Type B pancreatic cell (in vitro differentiated cells): ENCODE results near the gene SPATA21. TPM values are rescaled to one million over a fixed set of nuclear protein-coding genes. Genes with fewer than 3 reads are reported as not detected.
"Not testable (repeated sequence)": the region's sequence is repeated elsewhere in the genome, so short reads cannot be mapped to it uniquely, and the experiment has no call there.

ENCODE experiments used
- DNase-seq: peaks from one replicate; pipeline ENCODE4 v3.0.0; 2021; ENCODE audit warnings: mixed read lengths; ENCODE audit not compliant: unreplicated experiment; ENCODE audit errors: extremely low spot score
- H3K27ac Mint-ChIP-seq: 2 replicates; pipeline ENCODE4 v1.8.0; 2021; ENCODE audit warnings: mild to moderate bottlenecking, mixed read lengths
- H3K27me3 Mint-ChIP-seq: 2 replicates; pipeline ENCODE4 v1.8.0; 2021; ENCODE audit warnings: mixed read lengths
- H3K36me3 Mint-ChIP-seq: 2 replicates; pipeline ENCODE4 v1.8.0; 2021; ENCODE audit warnings: mixed read lengths
- H3K4me1 Mint-ChIP-seq: one replicate; pipeline ENCODE4 v1.8.0; 2021; ENCODE audit warnings: mixed read lengths; ENCODE audit not compliant: unreplicated experiment
- H3K4me3 Mint-ChIP-seq: 2 replicates; pipeline ENCODE4 v1.8.0; 2021; ENCODE audit warnings: mild to moderate bottlenecking, mixed read lengths
- H3K9me3 Mint-ChIP-seq: 2 replicates; pipeline ENCODE4 v1.8.0; 2021; ENCODE audit warnings: mixed read lengths
- long read RNA-seq: library from polyadenylated mRNA; unstranded; transcript quantifications from one replicate; pipeline ENCODE4 v2.0.0, GENCODE V29; 2020
- total RNA-seq: library from RNA; stranded (reverse); gene quantifications from 2 replicates; pipeline ENCODE4 v1.2.1, GENCODE V29; 2021; ENCODE audit warnings: low replicate concordance
- TF ChIP-seq, protein P1 (sequence below): fragments of 200-600 bp; sonication (generic); conservative IDR thresholded peaks from 2 replicates; pipeline ENCODE4 v1.5.0; 2021; ENCODE audit warnings: antibody characterized with exemption, mild to moderate bottlenecking

The SPATA21 gene, protein sequence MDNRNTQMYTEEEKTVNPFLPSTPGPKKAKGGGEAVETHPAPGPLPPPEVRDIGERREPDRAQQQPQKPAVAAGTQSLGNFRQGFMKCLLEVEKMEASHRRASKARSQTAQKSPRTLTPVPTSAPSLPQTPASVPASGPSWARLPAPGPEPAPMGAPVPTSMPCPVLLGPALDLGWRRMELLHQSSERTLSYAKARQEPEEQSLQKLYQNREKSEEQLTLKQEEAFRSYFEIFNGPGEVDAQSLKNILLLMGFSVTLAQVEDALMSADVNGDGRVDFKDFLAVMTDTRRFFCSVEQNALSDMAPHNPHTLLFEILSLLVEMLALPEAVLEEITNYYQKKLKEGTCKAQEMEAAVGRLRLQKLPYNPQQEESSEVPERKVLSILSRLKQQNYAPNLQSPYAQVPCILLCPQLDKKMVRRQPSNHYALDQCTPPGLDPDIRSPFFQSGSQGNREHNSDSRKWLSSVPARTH
- total RNA-seq, result not detected in 2 replicates
- long read RNA-seq, partial matches to known transcripts, result 0 of 2 reads
- long read RNA-seq, other reads (novel, unspliced or antisense), result 2 of 2 reads

DNA sequence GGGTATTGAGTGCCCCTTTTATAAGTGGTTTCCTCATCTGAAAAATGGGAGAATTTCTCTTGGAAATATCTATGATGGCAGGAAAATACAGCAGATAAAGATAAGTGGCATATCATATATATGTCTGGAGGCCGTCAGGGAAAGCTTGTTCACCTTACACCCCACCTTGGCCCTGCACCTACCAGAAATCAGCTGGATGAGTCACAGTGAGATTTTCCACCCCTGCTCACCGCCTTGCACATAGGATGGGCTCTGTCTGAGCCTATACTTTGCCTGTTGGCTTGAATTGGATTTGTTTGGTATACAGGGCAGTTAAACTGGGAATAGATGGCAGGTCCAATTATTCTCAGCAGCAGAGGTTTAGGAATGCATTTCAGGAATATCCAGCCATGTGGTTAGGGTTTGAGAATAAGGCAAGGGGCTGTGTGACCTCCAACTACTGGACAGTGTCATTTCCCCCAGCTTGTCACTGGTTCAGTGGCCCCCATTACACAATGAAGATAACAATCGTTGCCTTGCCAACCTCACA, at the start of gene SPATA21:
SPATA21 (minus strand) TSS at position 479 of the 529 bp plus-strand sequence. CDS start 6,053 bp downstream, outside the sequence.
- DNase-seq, result no peak
- H3K4me1 Mint-ChIP-seq, result peaks cover 7% of the 10 kb centered on the region
- H3K27me3 Mint-ChIP-seq, result peaks cover 3% of the 10 kb centered on the region
- H3K9me3 Mint-ChIP-seq, result no peaks in the 10 kb centered on the region
- no peak within 1 kb of the TSS for H3K27ac Mint-ChIP-seq
- TF ChIP-seq, protein P1, sequence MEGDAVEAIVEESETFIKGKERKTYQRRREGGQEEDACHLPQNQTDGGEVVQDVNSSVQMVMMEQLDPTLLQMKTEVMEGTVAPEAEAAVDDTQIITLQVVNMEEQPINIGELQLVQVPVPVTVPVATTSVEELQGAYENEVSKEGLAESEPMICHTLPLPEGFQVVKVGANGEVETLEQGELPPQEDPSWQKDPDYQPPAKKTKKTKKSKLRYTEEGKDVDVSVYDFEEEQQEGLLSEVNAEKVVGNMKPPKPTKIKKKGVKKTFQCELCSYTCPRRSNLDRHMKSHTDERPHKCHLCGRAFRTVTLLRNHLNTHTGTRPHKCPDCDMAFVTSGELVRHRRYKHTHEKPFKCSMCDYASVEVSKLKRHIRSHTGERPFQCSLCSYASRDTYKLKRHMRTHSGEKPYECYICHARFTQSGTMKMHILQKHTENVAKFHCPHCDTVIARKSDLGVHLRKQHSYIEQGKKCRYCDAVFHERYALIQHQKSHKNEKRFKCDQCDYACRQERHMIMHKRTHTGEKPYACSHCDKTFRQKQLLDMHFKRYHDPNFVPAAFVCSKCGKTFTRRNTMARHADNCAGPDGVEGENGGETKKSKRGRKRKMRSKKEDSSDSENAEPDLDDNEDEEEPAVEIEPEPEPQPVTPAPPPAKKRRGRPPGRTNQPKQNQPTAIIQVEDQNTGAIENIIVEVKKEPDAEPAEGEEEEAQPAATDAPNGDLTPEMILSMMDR, result no peak
- H3K36me3 Mint-ChIP-seq, result no peaks in the 10 kb centered on the region
- no peak within 1 kb of the TSS for H3K4me3 Mint-ChIP-seq

DNA sequence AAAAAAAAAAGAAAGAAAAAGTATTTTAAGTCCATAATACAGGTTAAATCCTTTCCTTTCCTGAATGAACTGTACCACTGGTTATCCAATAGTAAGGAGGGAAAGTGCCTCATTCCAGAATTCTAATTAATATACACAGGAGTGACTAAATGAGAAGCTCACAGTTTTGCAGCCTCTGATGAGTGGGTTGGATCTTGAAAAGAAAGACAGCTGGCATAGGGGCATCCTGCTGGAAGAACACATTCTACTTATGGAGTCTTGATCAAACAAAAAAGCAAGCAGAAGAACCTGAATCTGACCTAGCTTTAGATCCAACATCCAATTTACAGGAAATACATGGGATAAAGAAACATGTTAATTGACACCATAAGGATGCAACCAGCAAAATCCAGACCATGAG, 49.8 kb upstream of the SPATA21 start:
- not testable (repeated sequence) for H3K4me3 Mint-ChIP-seq, H3K27me3 Mint-ChIP-seq, H3K9me3 Mint-ChIP-seq, H3K4me1 Mint-ChIP-seq, H3K36me3 Mint-ChIP-seq, DNase-seq, H3K27ac Mint-ChIP-seq

GRCh38 chr1:16486316-16486715, 49.1 kb upstream of the SPATA21 start:
- H3K36me3 Mint-ChIP-seq, H3K9me3 Mint-ChIP-seq, H3K27ac Mint-ChIP-seq, H3K4me3 Mint-ChIP-seq, H3K27me3 Mint-ChIP-seq, H3K4me1 Mint-ChIP-seq, DNase-seq: not testable (repeated sequence)

GRCh38 chr1:16484931-16485330, 47.7 kb upstream of the SPATA21 start:
- Mint-ChIP-seq H3K36me3 (peaks cover 7% of the 10 kb centered on the region), H3K4me1 (no peaks in the 10 kb centered on the region)

DNA sequence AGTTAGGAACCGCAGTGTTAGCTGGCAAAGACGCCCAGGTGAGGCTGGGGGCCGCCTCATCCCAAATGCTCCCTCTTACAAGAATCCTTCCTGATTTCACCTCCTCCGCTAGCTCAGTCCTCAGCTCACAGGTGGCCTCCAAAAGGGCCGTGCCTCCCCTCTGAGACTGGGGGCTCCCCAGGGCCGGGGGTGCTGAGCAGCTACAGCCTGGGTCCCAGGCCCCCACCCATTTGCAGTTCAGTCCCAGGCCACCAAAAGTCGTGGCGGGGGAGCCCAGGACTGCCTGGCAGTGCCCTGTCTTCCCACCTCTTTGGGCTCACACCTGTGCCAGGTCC, 47.2 kb upstream of the SPATA21 start:
- no peak for DNase-seq
- Mint-ChIP-seq H3K27me3 (no peaks in the 10 kb centered on the region), H3K4me3 (no peak overlapping the region), H3K27ac (no peak overlapping the region), H3K36me3 (peaks cover 7% of the 10 kb centered on the region), H3K4me1 (no peaks in the 10 kb centered on the region), H3K9me3 (no peaks in the 10 kb centered on the region)
- TF ChIP-seq, protein P1, result no peak

More at GRCh38 chr1:16484931-16485330, 47.7 kb upstream of the SPATA21 start:
- no peak for DNase-seq
- Mint-ChIP-seq H3K27me3 (no peaks in the 10 kb centered on the region), H3K27ac (no peak overlapping the region), H3K4me3 (no peak overlapping the region), H3K9me3 (no peaks in the 10 kb centered on the region)
- TF ChIP-seq, protein P1, result no peak

- H3K36me3 Mint-ChIP-seq, H3K27me3 Mint-ChIP-seq, H3K4me3 Mint-ChIP-seq, DNase-seq, H3K27ac Mint-ChIP-seq, H3K4me1 Mint-ChIP-seq, H3K9me3 Mint-ChIP-seq: not testable (repeated sequence)
Measured at GRCh38 chr1:16483639-16484500, 46.6 kb upstream of the SPATA21 start.

DNA sequence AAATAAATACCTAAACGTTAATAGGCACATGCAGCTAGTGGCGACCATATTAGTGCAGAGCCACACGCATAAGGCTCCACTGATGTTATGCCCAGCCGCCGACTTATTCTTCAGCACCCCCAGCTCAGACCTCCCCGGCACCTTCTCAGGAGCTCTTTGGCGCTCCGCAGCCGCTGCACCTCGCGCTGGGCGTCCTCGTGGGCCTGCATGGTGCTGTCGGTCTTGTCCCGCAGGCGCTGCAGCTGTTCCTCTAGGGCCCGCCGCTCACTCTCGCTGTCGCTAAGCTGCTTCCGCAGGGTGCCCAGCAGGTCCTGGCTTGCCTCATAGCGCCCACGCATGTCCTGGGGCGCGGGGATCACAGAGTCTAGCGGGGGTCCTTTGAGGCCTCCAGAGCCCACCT, 45.9 kb upstream of the SPATA21 start:
- not testable (repeated sequence) for H3K27me3 Mint-ChIP-seq, H3K27ac Mint-ChIP-seq, H3K4me3 Mint-ChIP-seq, DNase-seq, H3K36me3 Mint-ChIP-seq, H3K4me1 Mint-ChIP-seq, H3K9me3 Mint-ChIP-seq
